CD4-positive, CD25-positive, alpha-beta regulatory T cell (primary cell): ENCODE results near the gene LAMB2. TPM values are rescaled to one million over a fixed set of nuclear protein-coding genes. Genes with fewer than 3 reads are reported as not detected.

Experiments
- ATAC-seq, 2 donors: fragments of 150-1000 bp; cut with Tn5 transposase; one replicate each; pipeline ENCODE4 v1.10.0; 2021; ENCODE audit warnings: low read depth in 2 of 2, moderate number of reproducible peaks in 2 of 2, moderate library complexity in 1 of 2
- DNase-seq, 3 donors: peaks; one replicate each; pipeline versions ENCODE4 v3.0.0 to v3.0.0-alpha.2; 2012 to 2022; ENCODE audit warnings: mixed read lengths in 1 of 3
- H3K27ac ChIP-seq: one replicate; pipeline ENCODE4 v1.7.0; 2013; ENCODE audit warnings: mild to moderate bottlenecking, low read length; ENCODE audit not compliant: insufficient read depth, poor library complexity, severe bottlenecking
- H3K27me3 ChIP-seq: one replicate; pipeline ENCODE4 v1.7.0; 2013; ENCODE audit warnings: low read length; ENCODE audit not compliant: control insufficient read depth, insufficient read depth
- H3K36me3 ChIP-seq: one replicate; pipeline ENCODE4 v1.7.0; 2013; ENCODE audit warnings: mild to moderate bottlenecking, low read length, moderate library complexity; ENCODE audit not compliant: control insufficient read depth, insufficient read depth
- H3K4me1 ChIP-seq: 2 replicates; pipeline ENCODE4 v1.7.0; 2013; ENCODE audit warnings: mild to moderate bottlenecking, low read length; ENCODE audit not compliant: insufficient read depth, control insufficient read depth, poor library complexity, severe bottlenecking
- H3K4me3 ChIP-seq: one replicate; pipeline ENCODE4 v1.7.0; 2013; ENCODE audit warnings: low read depth, mild to moderate bottlenecking, low read length, moderate library complexity
- H3K9me3 ChIP-seq, 2 experiments: 1 replicate in 1 of 2; 2 replicates in 1 of 2; pipeline ENCODE4 v1.7.0; 2013; ENCODE audit warnings: low read length in 2 of 2, mild to moderate bottlenecking in 1 of 2, moderate library complexity in 1 of 2; ENCODE audit not compliant: control insufficient read depth in 2 of 2
- H3K27ac Mint-ChIP-seq, 3 donors: one replicate each; pipeline ENCODE4 v1.8.0; 2020 to 2022; ENCODE audit warnings: mild to moderate bottlenecking in 3 of 3, mixed read lengths in 3 of 3, moderate library complexity in 2 of 3
- H3K27me3 Mint-ChIP-seq: one replicate; pipeline ENCODE4 v1.8.0; 2022; ENCODE audit warnings: mild to moderate bottlenecking, mixed read lengths
- H3K36me3 Mint-ChIP-seq: one replicate; pipeline ENCODE4 v1.8.0; 2020; ENCODE audit warnings: mixed read lengths
- H3K4me1 Mint-ChIP-seq, 4 donors: one replicate each; pipeline ENCODE4 v1.8.0; 2020 to 2022; ENCODE audit warnings: mixed read lengths in 4 of 4, mild to moderate bottlenecking in 1 of 4
- H3K4me3 Mint-ChIP-seq, 4 donors: one replicate each; pipeline ENCODE4 v1.8.0; 2020 to 2022; ENCODE audit warnings: mild to moderate bottlenecking in 4 of 4, mixed read lengths in 4 of 4, moderate library complexity in 3 of 4
- H3K9me3 Mint-ChIP-seq, 7 donors: one replicate each; pipeline ENCODE4 v1.8.0; 2020 to 2022; ENCODE audit warnings: mixed read lengths in 7 of 7, mild to moderate bottlenecking in 3 of 7, moderate library complexity in 2 of 7
- polyA plus RNA-seq, 4 donors: library from polyadenylated mRNA; unstranded; fragments of 300-500 nt; fragmentation: Illumina TruSeq; gene quantifications; one replicate each; pipeline ENCODE4 v1.2.3, GENCODE V29; 2021
- total RNA-seq: library from RNA; stranded (reverse); gene quantifications from one replicate; pipeline ENCODE4 v1.2.3, GENCODE V29; 2022

Gene LAMB2
- total and polyA plus RNA-seq, 5 donors from 2014 or later = 0.57 to 1.4 TPM; not detected in 3

DNA sequence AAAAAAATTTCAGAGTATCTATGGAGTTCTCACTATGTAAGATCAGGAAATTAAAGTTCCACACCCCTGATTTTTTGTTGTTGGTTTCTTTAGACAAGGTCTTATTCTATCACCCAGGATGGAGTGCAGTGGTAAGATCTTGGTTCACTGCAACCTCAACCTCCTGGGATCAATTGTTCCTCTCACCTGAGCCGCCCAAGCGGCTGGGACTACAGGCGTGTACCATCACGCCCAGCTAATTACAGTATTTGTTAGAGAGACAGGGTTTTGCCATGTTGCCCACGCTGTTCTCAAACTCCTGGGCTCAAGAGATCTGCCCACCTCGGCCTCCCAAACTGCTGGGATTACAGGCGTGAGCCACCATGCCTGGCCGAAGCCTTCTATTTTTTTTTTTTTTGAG is 51.4 kb downstream of the LAMB2 start:
- DNase-seq = no peak
- peaks cover 12% of the 10 kb centered on the region for H3K4me1 ChIP-seq
- Mint-ChIP-seq H3K27ac (no peak overlapping the region), H3K27me3 (no peaks in the 10 kb centered on the region), H3K9me3 (no peaks in the 10 kb centered on the region), H3K4me3 (no peak overlapping the region), H3K4me1 (peaks cover 11 to 44% (median 13%) of the 10 kb centered on the region in 4 donors), H3K36me3 (peaks cover 3% of the 10 kb centered on the region)
- H3K27me3 ChIP-seq = no peaks in the 10 kb centered on the region
- no peaks in the 10 kb centered on the region for H3K9me3 ChIP-seq
- no peak overlapping the region for H3K27ac ChIP-seq
- peaks cover 29% of the 10 kb centered on the region for H3K36me3 ChIP-seq
- ATAC-seq = no peak
- no peak overlapping the region for H3K4me3 ChIP-seq

- H3K4me1 ChIP-seq = peaks cover 3% of the 10 kb centered on the region
- Mint-ChIP-seq H3K9me3 (no peaks in the 10 kb centered on the region), H3K4me1 (peaks cover 11 to 36% (median 14%) of the 10 kb centered on the region in 4 donors), H3K4me3 (no peak overlapping the region), H3K36me3 (peaks cover 5% of the 10 kb centered on the region), H3K27me3 (no peaks in the 10 kb centered on the region), H3K27ac (no peak overlapping the region)
- H3K27me3 ChIP-seq = no peaks in the 10 kb centered on the region
- DNase-seq (no peak), ATAC-seq (no peak)
- H3K27ac ChIP-seq = no peak overlapping the region
- H3K4me3 ChIP-seq = no peak overlapping the region
- H3K36me3 ChIP-seq = peaks cover 44% of the 10 kb centered on the region
- no peaks in the 10 kb centered on the region for H3K9me3 ChIP-seq
These were observed 53.6 kb downstream of the LAMB2 start for GRCh38 chr3:49079270-49079669.

- no peak overlapping the region for H3K27ac ChIP-seq
- H3K27me3 ChIP-seq = no peaks in the 10 kb centered on the region
- DNase-seq = no peak
- H3K9me3 ChIP-seq = no peaks in the 10 kb centered on the region
- H3K4me1 Mint-ChIP-seq = peaks cover 6 to 26% (median 16%) of the 10 kb centered on the region in 4 donors
- H3K36me3 Mint-ChIP-seq = peaks cover 12% of the 10 kb centered on the region
- H3K36me3 ChIP-seq = peaks cover 66% of the 10 kb centered on the region
- H3K27me3 Mint-ChIP-seq = no peaks in the 10 kb centered on the region
- no peak overlapping the region for H3K27ac Mint-ChIP-seq
- H3K4me1 ChIP-seq = no peaks in the 10 kb centered on the region
- H3K4me3 Mint-ChIP-seq = no peak overlapping the region
- no peaks in the 10 kb centered on the region for H3K9me3 Mint-ChIP-seq
- ATAC-seq = no peak
- H3K4me3 ChIP-seq = no peak overlapping the region
These were observed 56.2 kb downstream of the LAMB2 start for GRCh38 chr3:49076646-49077045.

- H3K27ac Mint-ChIP-seq = no peak overlapping the region
- DNase-seq (no peak), ATAC-seq (no peak)
- H3K9me3 Mint-ChIP-seq = no peaks in the 10 kb centered on the region
- Histone ChIP-seq H3K9me3 (no peaks in the 10 kb centered on the region), H3K27me3 (no peaks in the 10 kb centered on the region), H3K4me1 (no peaks in the 10 kb centered on the region), H3K4me3 (no peak overlapping the region), H3K27ac (no peak overlapping the region), H3K36me3 (peaks cover 72% of the 10 kb centered on the region)
- H3K27me3 Mint-ChIP-seq = no peaks in the 10 kb centered on the region
- peaks cover 12% of the 10 kb centered on the region for H3K36me3 Mint-ChIP-seq
- no peak overlapping the region for H3K4me3 Mint-ChIP-seq
- H3K4me1 Mint-ChIP-seq = peaks cover 6 to 22% (median 16%) of the 10 kb centered on the region in 4 donors
These were observed 56.7 kb downstream of the LAMB2 start for GRCh38 chr3:49076116-49076515.

Other genes with a start within 250 kb of the LAMB2 start
- 8.0 TPM for gene SLC25A20, start 234.2 kb downstream of the LAMB2 start, total RNA-seq
- 10 to 100 TPM; 21.5 to 32.6 (median 25.4) TPM for gene SLC25A20, start 234.2 kb downstream of the LAMB2 start, polyA plus RNA-seq
- 171 TPM for gene ARIH2, start 214.2 kb downstream of the LAMB2 start, total RNA-seq
- gene ARIH2, start 214.2 kb downstream of the LAMB2 start, polyA plus RNA-seq = 100 to 1,000 TPM; 110 to 114 (median 112) TPM
- 39.2 TPM for gene P4HTM, start 142.8 kb downstream of the LAMB2 start, total RNA-seq
- gene P4HTM, start 142.8 kb downstream of the LAMB2 start, polyA plus RNA-seq = 10 to 100 TPM; 19.5 to 29.9 (median 24.4) TPM
- gene WDR6, start 125.7 kb downstream of the LAMB2 start, total RNA-seq = 208 TPM
- 100 to 1,000 TPM in 3 of 4 donors, 10 to 100 TPM in 1; 74.0 to 117 (median 112) TPM for gene WDR6, start 125.7 kb downstream of the LAMB2 start, polyA plus RNA-seq
- gene DALRD3, start 114.5 kb downstream of the LAMB2 start, total RNA-seq = 22.2 TPM
- 10 to 100 TPM; 30.0 to 40.8 (median 32.1) TPM for gene DALRD3, start 114.5 kb downstream of the LAMB2 start, polyA plus RNA-seq
- 57.8 TPM for gene NDUFAF3, start 110.9 kb downstream of the LAMB2 start, total RNA-seq
- gene NDUFAF3, start 110.9 kb downstream of the LAMB2 start, polyA plus RNA-seq = 100 to 1,000 TPM; 155 to 179 (median 162) TPM
- 78.4 TPM for gene IMPDH2, start 103.7 kb downstream of the LAMB2 start, total RNA-seq
- gene IMPDH2, start 103.7 kb downstream of the LAMB2 start, polyA plus RNA-seq = 10 to 100 TPM; 58.6 to 81.3 (median 73.0) TPM
- 219 TPM for gene QRICH1, start 39.0 kb downstream of the LAMB2 start, total RNA-seq
- 10 to 100 TPM; 20.0 to 26.8 (median 24.1) TPM for gene QRICH1, start 39.0 kb downstream of the LAMB2 start, polyA plus RNA-seq
- gene QARS1, start 28.3 kb downstream of the LAMB2 start, total RNA-seq = 224 TPM
- 100 to 1,000 TPM; 102 to 157 (median 132) TPM for gene QARS1, start 28.3 kb downstream of the LAMB2 start, polyA plus RNA-seq
- gene USP19, start 12.2 kb downstream of the LAMB2 start, total RNA-seq = 57.8 TPM
- 10 to 100 TPM; 23.4 to 29.2 (median 25.4) TPM for gene USP19, start 12.2 kb downstream of the LAMB2 start, polyA plus RNA-seq
- 12.9 TPM for gene CCDC71, start 33.3 kb upstream of the LAMB2 start, total RNA-seq
- gene CCDC71, start 33.3 kb upstream of the LAMB2 start, polyA plus RNA-seq = 1 to 10 TPM in 2 of 4 donors, under 1 TPM in 2; 0.76 to 2.2 (median 1.3) TPM
- gene KLHDC8B, start 38.5 kb upstream of the LAMB2 start, total RNA-seq = 0.72 TPM
- gene KLHDC8B, start 38.5 kb upstream of the LAMB2 start, polyA plus RNA-seq = 1 to 10 TPM in 1 of 4 donors, under 1 TPM in 3; 0.32 to 2.6 (median 0.76) TPM
- 12.4 TPM for gene C3orf62, start 144.2 kb upstream of the LAMB2 start, total RNA-seq
- 1 to 10 TPM in 1 of 4 donors, under 1 TPM in 3; 0.56 to 1.1 (median 0.75) TPM for gene C3orf62, start 144.2 kb upstream of the LAMB2 start, polyA plus RNA-seq
- 122 TPM for gene USP4, start 207.0 kb upstream of the LAMB2 start, total RNA-seq
- gene USP4, start 207.0 kb upstream of the LAMB2 start, polyA plus RNA-seq = 10 to 100 TPM; 58.2 to 64.7 (median 59.3) TPM
- gene GPX1, start 225.3 kb upstream of the LAMB2 start, total RNA-seq = 74.1 TPM
- gene GPX1, start 225.3 kb upstream of the LAMB2 start, polyA plus RNA-seq = 100 to 1,000 TPM; 238 to 304 (median 244) TPM